ENCODE data around the gene CHCHD4.
"Not testable (repeated sequence)": the region's sequence is repeated elsewhere in the genome, so short reads cannot be mapped to it uniquely, and the experiment has no call there.

- TF ChIP-seq, protein P1, sequence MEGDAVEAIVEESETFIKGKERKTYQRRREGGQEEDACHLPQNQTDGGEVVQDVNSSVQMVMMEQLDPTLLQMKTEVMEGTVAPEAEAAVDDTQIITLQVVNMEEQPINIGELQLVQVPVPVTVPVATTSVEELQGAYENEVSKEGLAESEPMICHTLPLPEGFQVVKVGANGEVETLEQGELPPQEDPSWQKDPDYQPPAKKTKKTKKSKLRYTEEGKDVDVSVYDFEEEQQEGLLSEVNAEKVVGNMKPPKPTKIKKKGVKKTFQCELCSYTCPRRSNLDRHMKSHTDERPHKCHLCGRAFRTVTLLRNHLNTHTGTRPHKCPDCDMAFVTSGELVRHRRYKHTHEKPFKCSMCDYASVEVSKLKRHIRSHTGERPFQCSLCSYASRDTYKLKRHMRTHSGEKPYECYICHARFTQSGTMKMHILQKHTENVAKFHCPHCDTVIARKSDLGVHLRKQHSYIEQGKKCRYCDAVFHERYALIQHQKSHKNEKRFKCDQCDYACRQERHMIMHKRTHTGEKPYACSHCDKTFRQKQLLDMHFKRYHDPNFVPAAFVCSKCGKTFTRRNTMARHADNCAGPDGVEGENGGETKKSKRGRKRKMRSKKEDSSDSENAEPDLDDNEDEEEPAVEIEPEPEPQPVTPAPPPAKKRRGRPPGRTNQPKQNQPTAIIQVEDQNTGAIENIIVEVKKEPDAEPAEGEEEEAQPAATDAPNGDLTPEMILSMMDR (IDR thresholded peaks at IDR 0.05): not testable (repeated sequence)
- not testable (repeated sequence) for TF ChIP-seq ZNF263 (CRISPR knock-in tag; IDR thresholded peaks at IDR 0.05; ENCODE audit: low read depth); ATF2 (CRISPR knock-in tag; IDR thresholded peaks at IDR 0.05; ENCODE audit: borderline replicate concordance, low read depth); ZNF317 (CRISPR knock-in tag; IDR thresholded peaks at IDR 0.05; ENCODE audit: borderline replicate concordance, low read depth); NFYB (CRISPR knock-in tag; conservative IDR thresholded peaks at IDR 0.05; ENCODE audit: low read depth); PRDM15 (CRISPR knock-in tag; IDR thresholded peaks at IDR 0.05); SP1 (CRISPR knock-in tag; conservative IDR thresholded peaks at IDR 0.05); E2F4 (CRISPR knock-in tag; IDR thresholded peaks at IDR 0.05; ENCODE audit: borderline replicate concordance, low read depth); STAT6 (CRISPR knock-in tag; conservative IDR thresholded peaks at IDR 0.05; ENCODE audit: low read depth); ZNF423 (CRISPR knock-in tag; IDR thresholded peaks at IDR 0.05); TEAD4 (CRISPR knock-in tag; IDR thresholded peaks at IDR 0.05); SMAD3 (CRISPR knock-in tag; IDR thresholded peaks at IDR 0.05; ENCODE audit: borderline replicate concordance); ELF4 (CRISPR knock-in tag; IDR thresholded peaks at IDR 0.05; ENCODE audit: low read depth); NR3C1 (CRISPR knock-in tag; conservative IDR thresholded peaks at IDR 0.05; ENCODE audit: low read depth)
Observed at GRCh38 chr3:14120921-14121448, 3.7 kb downstream of the CHCHD4 start.
